Gastrocnemius medialis (tissue), 4 donors: ENCODE data around the gene ACSBG1.

ENCODE experiments used
- CTCF ChIP-seq, 5 experiments: fragments of 450-650 bp in 3 of 5; fragments of 200-600 bp in 2 of 5; sonication (generic) in 2 of 5; IDR thresholded peaks in 4 of 5; conservative IDR thresholded peaks in 1 of 5; 1 replicate in 4 of 5; 2 replicates in 1 of 5; pipeline ENCODE4 v1.5.1; 2016 to 2019; ENCODE audit warnings: antibody characterized with exemption in 5 of 5, mild to moderate bottlenecking in 3 of 5, moderate library complexity in 3 of 5
- POLR2A ChIP-seq, 2 donors: fragments of 450-650 bp; IDR thresholded peaks; one replicate each; pipeline ENCODE4 v1.6.1; 2017; ENCODE audit warnings: antibody characterized with exemption in 2 of 2, mild to moderate bottlenecking in 2 of 2, moderate library complexity in 2 of 2

- TF ChIP-seq CTCF (IDR thresholded peaks at IDR 0.05 in 4 of 5, conservative IDR thresholded peaks at IDR 0.05 in 1 of 5) (no peak), POLR2A (IDR thresholded peaks at IDR 0.05) (no peak)
These were observed 24.9 kb upstream of the ACSBG1 start for GRCh38 chr15:78259232-78259631.
